Measurements from ENCODE around the gene PRPF8.

PRPF8 gene

GRCh38 chr17:1646199-1646875 is 38.3 kb downstream of the PRPF8 start:
- FAIRE-seq (no peak), DNase-seq (ENCODE audit: insufficient read length, low spot score) (no peak)
- TF ChIP-seq TAF1 (IDR thresholded peaks at IDR 0.05; ENCODE audit: low read depth, low read length) (no peak), POU2F2 (IDR thresholded peaks at IDR 0.05; ENCODE audit: low read depth, low read length) (no peak), POLR2A (IDR thresholded peaks at IDR 0.05; ENCODE audit: low read depth, low read length) (no peak), SPI1 (IDR thresholded peaks at IDR 0.05; ENCODE audit: low read depth, low read length) (no peak), PAX5 (IDR thresholded peaks at IDR 0.05; ENCODE audit: insufficient read depth, low read length, severe bottlenecking) (no peak), POLR2AphosphoS5 (IDR thresholded peaks at IDR 0.05; ENCODE audit: low read depth, low read length) (no peak)

GRCh38 chr17:1645207-1646171 is 39.2 kb downstream of the PRPF8 start, which contains the start of gene SCARF1:
Gene SCARF1, minus strand, starts transcription at chr17:1645732. Its CDS starts 35 bp downstream, at chr17:1645697.
- DNase-seq (ENCODE audit: insufficient read length, low spot score) = no peak
- TF ChIP-seq POLR2A (IDR thresholded peaks at IDR 0.05; ENCODE audit: low read depth, low read length) (no peak), POLR2AphosphoS5 (IDR thresholded peaks at IDR 0.05; ENCODE audit: low read depth, low read length) (no peak), TAF1 (IDR thresholded peaks at IDR 0.05; ENCODE audit: low read depth, low read length) (no peak), POU2F2 (IDR thresholded peaks at IDR 0.05; ENCODE audit: low read depth, low read length) (no peak), SPI1 (IDR thresholded peaks at IDR 0.05; ENCODE audit: low read depth, low read length) (no peak), PAX5 (IDR thresholded peaks at IDR 0.05; ENCODE audit: insufficient read depth, low read length, severe bottlenecking) (no peak)
- FAIRE-seq = peak; percentile 66

GRCh38 chr17:1644493-1645206 is 40.0 kb downstream of the PRPF8 start:
- TF ChIP-seq POLR2A (IDR thresholded peaks at IDR 0.05; ENCODE audit: low read depth, low read length) (no peak; the same call in 1 of the 2 replicates), TAF1 (IDR thresholded peaks at IDR 0.05; ENCODE audit: low read depth, low read length) (peak; percentile 32; the same call in 1 of the 2 replicates), SPI1 (IDR thresholded peaks at IDR 0.05; ENCODE audit: low read depth, low read length) (peak; percentile 74)
- DNase-seq (ENCODE audit: insufficient read length, low spot score) (no peak), FAIRE-seq (peak; percentile 87)

GRCh38 chr17:1643999-1644492 is 40.6 kb downstream of the PRPF8 start:
- FAIRE-seq (no peak), DNase-seq (ENCODE audit: insufficient read length, low spot score) (no peak)
- TF ChIP-seq TAF1 (IDR thresholded peaks at IDR 0.05; ENCODE audit: low read depth, low read length) (no peak), POU2F2 (IDR thresholded peaks at IDR 0.05; ENCODE audit: low read depth, low read length) (no peak), SPI1 (IDR thresholded peaks at IDR 0.05; ENCODE audit: low read depth, low read length) (no peak), PAX5 (IDR thresholded peaks at IDR 0.05; ENCODE audit: insufficient read depth, low read length, severe bottlenecking) (no peak), POLR2A (IDR thresholded peaks at IDR 0.05; ENCODE audit: low read depth, low read length) (no peak), POLR2AphosphoS5 (IDR thresholded peaks at IDR 0.05; ENCODE audit: low read depth, low read length) (no peak; the same call in 1 of the 2 replicates)

GRCh38 chr17:1643293-1643998 is 41.2 kb downstream of the PRPF8 start:
- TF ChIP-seq TAF1 (IDR thresholded peaks at IDR 0.05; ENCODE audit: low read depth, low read length) (no peak), PAX5 (IDR thresholded peaks at IDR 0.05; ENCODE audit: insufficient read depth, low read length, severe bottlenecking) (no peak), POLR2AphosphoS5 (IDR thresholded peaks at IDR 0.05; ENCODE audit: low read depth, low read length) (no peak), POU2F2 (IDR thresholded peaks at IDR 0.05; ENCODE audit: low read depth, low read length) (no peak), POLR2A (IDR thresholded peaks at IDR 0.05; ENCODE audit: low read depth, low read length) (no peak), SPI1 (IDR thresholded peaks at IDR 0.05; ENCODE audit: low read depth, low read length) (no peak)
- FAIRE-seq (no peak), DNase-seq (ENCODE audit: insufficient read length, low spot score) (peak; percentile 78)

GRCh38 chr17:1641065-1641403 is 43.6 kb downstream of the PRPF8 start:
- TF ChIP-seq PAX5 (IDR thresholded peaks at IDR 0.05; ENCODE audit: insufficient read depth, low read length, severe bottlenecking) = no peak
- FAIRE-seq (no peak), DNase-seq (ENCODE audit: insufficient read length, low spot score) (no peak)

GRCh38 chr17:1640329-1641064 is 44.2 kb downstream of the PRPF8 start:
- DNase-seq (ENCODE audit: insufficient read length, low spot score) (no peak), FAIRE-seq (no peak)
- no peak for TF ChIP-seq PAX5 (IDR thresholded peaks at IDR 0.05; ENCODE audit: insufficient read depth, low read length, severe bottlenecking)
- TF ChIP-seq POU2F2 (IDR thresholded peaks at IDR 0.05; ENCODE audit: low read depth, low read length) = no peak
- TF ChIP-seq POLR2AphosphoS5 (IDR thresholded peaks at IDR 0.05; ENCODE audit: low read depth, low read length) = no peak
- no peak for TF ChIP-seq POLR2A (IDR thresholded peaks at IDR 0.05; ENCODE audit: low read depth, low read length)
- no peak for TF ChIP-seq TAF1 (IDR thresholded peaks at IDR 0.05; ENCODE audit: low read depth, low read length)
- TF ChIP-seq SPI1 (IDR thresholded peaks at IDR 0.05; ENCODE audit: low read depth, low read length) = no peak

- no peak for FAIRE-seq
Measured at GRCh38 chr17:1639549-1640180, 45.0 kb downstream of the PRPF8 start.

More at GRCh38 chr17:1639549-1640180, 45.0 kb downstream of the PRPF8 start:
- TF ChIP-seq SPI1 (IDR thresholded peaks at IDR 0.05; ENCODE audit: low read depth, low read length) = no peak
- no peak for TF ChIP-seq POLR2AphosphoS5 (IDR thresholded peaks at IDR 0.05; ENCODE audit: low read depth, low read length)
- no peak for TF ChIP-seq TAF1 (IDR thresholded peaks at IDR 0.05; ENCODE audit: low read depth, low read length)
- no peak for TF ChIP-seq POLR2A (IDR thresholded peaks at IDR 0.05; ENCODE audit: low read depth, low read length)
- TF ChIP-seq PAX5 (IDR thresholded peaks at IDR 0.05; ENCODE audit: insufficient read depth, low read length, severe bottlenecking) = no peak
- no peak for TF ChIP-seq POU2F2 (IDR thresholded peaks at IDR 0.05; ENCODE audit: low read depth, low read length)
- no peak for DNase-seq (ENCODE audit: insufficient read length, low spot score)
